Transverse colon (tissue), 3 donors: ENCODE measurements around the gene RAB3A.

Source experiments
- CTCF ChIP-seq, 5 experiments: fragments of 200-600 bp in 3 of 5; fragments of 450-650 bp in 2 of 5; sonication (generic) in 3 of 5; IDR thresholded peaks; 1 replicate in 2 of 5; 2 replicates in 3 of 5; pipeline ENCODE4 v1.5.1; 2016 to 2017; ENCODE audit warnings: antibody characterized with exemption in 5 of 5, inconsistent platforms in 3 of 5, mild to moderate bottlenecking in 2 of 5, moderate library complexity in 1 of 5
- EP300 ChIP-seq: sonication (generic); formaldehyde crosslinking; IDR thresholded peaks from one replicate; pipeline ENCODE4 v1.6.1; 2017; ENCODE audit warnings: antibody characterized with exemption, low read depth
- POLR2A ChIP-seq: fragments of 450-650 bp; IDR thresholded peaks from one replicate; pipeline ENCODE4 v1.6.1; 2016; ENCODE audit warnings: antibody characterized with exemption, mild to moderate bottlenecking, moderate library complexity

GRCh38 chr19:18202397-18202777 is 1.5 kb downstream of the RAB3A start:
- TF ChIP-seq POLR2A (no peak), CTCF (IDR thresholded peaks at IDR 0.05) (no peak), EP300 (no peak)
